ENCODE data around the gene EGF.

EGF gene

DNA sequence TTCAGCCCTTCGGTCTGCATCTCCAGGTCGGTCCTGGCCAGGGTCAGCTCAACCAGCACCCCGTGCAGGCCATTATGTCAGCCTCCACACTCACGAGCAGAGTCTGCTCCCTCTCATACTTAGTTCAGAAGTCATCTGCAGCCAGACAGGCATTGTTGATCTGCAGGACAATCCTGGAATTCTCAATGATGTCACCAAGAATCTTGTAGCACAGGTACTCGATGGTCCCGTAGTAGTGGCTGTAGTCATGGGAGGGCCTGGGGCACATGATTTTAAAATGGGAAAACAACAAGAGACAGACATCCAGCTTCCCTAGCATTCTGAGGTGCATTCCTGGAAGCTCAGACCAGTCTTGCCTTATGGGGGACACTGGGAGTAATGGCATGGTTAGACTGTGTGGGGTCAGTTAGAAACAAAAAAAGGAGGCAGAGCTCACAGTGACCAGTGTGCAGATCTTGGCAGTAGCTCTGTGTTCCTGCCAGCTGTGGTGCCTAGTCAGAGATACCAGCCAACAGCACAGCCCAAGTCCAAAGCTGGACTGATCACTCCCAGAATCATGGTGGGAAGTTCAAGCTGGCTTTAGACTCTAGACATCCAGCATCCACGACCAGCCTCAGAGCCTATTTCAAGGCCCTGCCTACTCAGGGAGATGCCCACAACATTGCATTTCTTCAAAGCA lies 32.9 kb upstream of the EGF start:
- TF ChIP-seq ZNF565 (CRISPR knock-in tag; conservative IDR thresholded peaks at IDR 0.05; ENCODE audit: low read depth) = no peak
- TF ChIP-seq, protein P1, sequence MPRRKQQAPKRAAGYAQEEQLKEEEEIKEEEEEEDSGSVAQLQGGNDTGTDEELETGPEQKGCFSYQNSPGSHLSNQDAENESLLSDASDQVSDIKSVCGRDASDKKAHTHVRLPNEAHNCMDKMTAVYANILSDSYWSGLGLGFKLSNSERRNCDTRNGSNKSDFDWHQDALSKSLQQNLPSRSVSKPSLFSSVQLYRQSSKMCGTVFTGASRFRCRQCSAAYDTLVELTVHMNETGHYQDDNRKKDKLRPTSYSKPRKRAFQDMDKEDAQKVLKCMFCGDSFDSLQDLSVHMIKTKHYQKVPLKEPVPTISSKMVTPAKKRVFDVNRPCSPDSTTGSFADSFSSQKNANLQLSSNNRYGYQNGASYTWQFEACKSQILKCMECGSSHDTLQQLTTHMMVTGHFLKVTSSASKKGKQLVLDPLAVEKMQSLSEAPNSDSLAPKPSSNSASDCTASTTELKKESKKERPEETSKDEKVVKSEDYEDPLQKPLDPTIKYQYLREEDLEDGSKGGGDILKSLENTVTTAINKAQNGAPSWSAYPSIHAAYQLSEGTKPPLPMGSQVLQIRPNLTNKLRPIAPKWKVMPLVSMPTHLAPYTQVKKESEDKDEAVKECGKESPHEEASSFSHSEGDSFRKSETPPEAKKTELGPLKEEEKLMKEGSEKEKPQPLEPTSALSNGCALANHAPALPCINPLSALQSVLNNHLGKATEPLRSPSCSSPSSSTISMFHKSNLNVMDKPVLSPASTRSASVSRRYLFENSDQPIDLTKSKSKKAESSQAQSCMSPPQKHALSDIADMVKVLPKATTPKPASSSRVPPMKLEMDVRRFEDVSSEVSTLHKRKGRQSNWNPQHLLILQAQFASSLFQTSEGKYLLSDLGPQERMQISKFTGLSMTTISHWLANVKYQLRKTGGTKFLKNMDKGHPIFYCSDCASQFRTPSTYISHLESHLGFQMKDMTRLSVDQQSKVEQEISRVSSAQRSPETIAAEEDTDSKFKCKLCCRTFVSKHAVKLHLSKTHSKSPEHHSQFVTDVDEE (CRISPR knock-in tag; IDR thresholded peaks at IDR 0.05) = no peak
- TF ChIP-seq, protein P2, sequence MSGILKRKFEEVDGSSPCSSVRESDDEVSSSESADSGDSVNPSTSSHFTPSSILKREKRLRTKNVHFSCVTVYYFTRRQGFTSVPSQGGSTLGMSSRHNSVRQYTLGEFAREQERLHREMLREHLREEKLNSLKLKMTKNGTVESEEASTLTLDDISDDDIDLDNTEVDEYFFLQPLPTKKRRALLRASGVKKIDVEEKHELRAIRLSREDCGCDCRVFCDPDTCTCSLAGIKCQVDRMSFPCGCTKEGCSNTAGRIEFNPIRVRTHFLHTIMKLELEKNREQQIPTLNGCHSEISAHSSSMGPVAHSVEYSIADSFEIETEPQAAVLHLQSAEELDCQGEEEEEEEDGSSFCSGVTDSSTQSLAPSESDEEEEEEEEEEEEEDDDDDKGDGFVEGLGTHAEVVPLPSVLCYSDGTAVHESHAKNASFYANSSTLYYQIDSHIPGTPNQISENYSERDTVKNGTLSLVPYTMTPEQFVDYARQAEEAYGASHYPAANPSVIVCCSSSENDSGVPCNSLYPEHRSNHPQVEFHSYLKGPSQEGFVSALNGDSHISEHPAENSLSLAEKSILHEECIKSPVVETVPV (CRISPR knock-in tag; IDR thresholded peaks at IDR 0.05) = no peak

DNA sequence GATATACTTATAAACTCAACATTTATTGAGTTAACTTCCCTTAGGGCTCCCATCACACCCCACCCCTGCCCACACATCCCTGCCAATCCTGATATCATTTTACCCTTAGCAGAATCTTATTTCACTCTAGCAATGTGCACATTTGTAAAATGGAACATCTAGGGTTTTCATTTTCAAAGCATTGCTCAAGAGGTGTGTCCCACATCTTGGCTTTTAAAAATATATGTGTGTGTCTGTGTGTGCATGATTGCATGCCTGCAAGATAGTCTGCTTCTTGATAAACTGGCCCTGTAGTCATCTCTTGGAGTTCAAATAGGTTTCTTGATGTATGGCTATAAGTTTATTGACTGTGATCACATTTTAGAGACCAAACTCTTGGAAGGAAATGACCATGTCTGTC lies 26.4 kb upstream of the EGF start:
- no peak for TF ChIP-seq SNAI2 (CRISPR knock-in tag; IDR thresholded peaks at IDR 0.05)
- no peak for TF ChIP-seq BACH2 (CRISPR knock-in tag; IDR thresholded peaks at IDR 0.05; ENCODE audit: borderline replicate concordance)
- TF ChIP-seq PPARA (CRISPR knock-in tag; IDR thresholded peaks at IDR 0.05; ENCODE audit: borderline replicate concordance) = no peak
- no peak for TF ChIP-seq ZC3H10 (CRISPR knock-in tag; IDR thresholded peaks at IDR 0.05)
- TF ChIP-seq ZFP30 (CRISPR knock-in tag; IDR thresholded peaks at IDR 0.05) = no peak
- TF ChIP-seq ISL1 (CRISPR knock-in tag; IDR thresholded peaks at IDR 0.05) = no peak
- TF ChIP-seq TOX (CRISPR knock-in tag; IDR thresholded peaks at IDR 0.05; ENCODE audit: borderline replicate concordance) = no peak
- TF ChIP-seq ZNF8 (CRISPR knock-in tag; IDR thresholded peaks at IDR 0.05) = no peak
- TF ChIP-seq, protein P1 (CRISPR knock-in tag; IDR thresholded peaks at IDR 0.05) = no peak
- TF ChIP-seq, protein P3, sequence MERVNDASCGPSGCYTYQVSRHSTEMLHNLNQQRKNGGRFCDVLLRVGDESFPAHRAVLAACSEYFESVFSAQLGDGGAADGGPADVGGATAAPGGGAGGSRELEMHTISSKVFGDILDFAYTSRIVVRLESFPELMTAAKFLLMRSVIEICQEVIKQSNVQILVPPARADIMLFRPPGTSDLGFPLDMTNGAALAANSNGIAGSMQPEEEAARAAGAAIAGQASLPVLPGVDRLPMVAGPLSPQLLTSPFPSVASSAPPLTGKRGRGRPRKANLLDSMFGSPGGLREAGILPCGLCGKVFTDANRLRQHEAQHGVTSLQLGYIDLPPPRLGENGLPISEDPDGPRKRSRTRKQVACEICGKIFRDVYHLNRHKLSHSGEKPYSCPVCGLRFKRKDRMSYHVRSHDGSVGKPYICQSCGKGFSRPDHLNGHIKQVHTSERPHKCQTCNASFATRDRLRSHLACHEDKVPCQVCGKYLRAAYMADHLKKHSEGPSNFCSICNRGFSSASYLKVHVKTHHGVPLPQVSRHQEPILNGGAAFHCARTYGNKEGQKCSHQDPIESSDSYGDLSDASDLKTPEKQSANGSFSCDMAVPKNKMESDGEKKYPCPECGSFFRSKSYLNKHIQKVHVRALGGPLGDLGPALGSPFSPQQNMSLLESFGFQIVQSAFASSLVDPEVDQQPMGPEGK (CRISPR knock-in tag; IDR thresholded peaks at IDR 0.05; ENCODE audit: borderline replicate concordance) = no peak
- TF ChIP-seq, protein P2 (CRISPR knock-in tag; IDR thresholded peaks at IDR 0.05) = no peak
- no peak for TF ChIP-seq OSR1 (CRISPR knock-in tag; IDR thresholded peaks at IDR 0.05)
- no peak for TF ChIP-seq ESRRG (CRISPR knock-in tag; IDR thresholded peaks at IDR 0.05)
- no peak for TF ChIP-seq ZNF70 (CRISPR knock-in tag; IDR thresholded peaks at IDR 0.05)
- TF ChIP-seq TCF4 (CRISPR knock-in tag; IDR thresholded peaks at IDR 0.05; ENCODE audit: borderline replicate concordance) = no peak
- TF ChIP-seq CSDC2 (CRISPR knock-in tag; IDR thresholded peaks at IDR 0.05) = no peak
- TF ChIP-seq, protein P4, sequence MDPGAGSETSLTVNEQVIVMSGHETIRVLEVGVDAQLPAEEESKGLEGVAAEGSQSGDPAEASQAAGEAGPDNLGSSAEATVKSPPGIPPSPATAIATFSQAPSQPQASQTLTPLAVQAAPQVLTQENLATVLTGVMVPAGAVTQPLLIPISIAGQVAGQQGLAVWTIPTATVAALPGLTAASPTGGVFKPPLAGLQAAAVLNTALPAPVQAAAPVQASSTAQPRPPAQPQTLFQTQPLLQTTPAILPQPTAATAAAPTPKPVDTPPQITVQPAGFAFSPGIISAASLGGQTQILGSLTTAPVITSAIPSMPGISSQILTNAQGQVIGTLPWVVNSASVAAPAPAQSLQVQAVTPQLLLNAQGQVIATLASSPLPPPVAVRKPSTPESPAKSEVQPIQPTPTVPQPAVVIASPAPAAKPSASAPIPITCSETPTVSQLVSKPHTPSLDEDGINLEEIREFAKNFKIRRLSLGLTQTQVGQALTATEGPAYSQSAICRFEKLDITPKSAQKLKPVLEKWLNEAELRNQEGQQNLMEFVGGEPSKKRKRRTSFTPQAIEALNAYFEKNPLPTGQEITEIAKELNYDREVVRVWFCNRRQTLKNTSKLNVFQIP (CRISPR knock-in tag; IDR thresholded peaks at IDR 0.05; ENCODE audit: borderline replicate concordance, low read depth) = no peak
- ATAC-seq = no peak

More for the DNA sequence above, 32.9 kb upstream of the EGF start:
- ATAC-seq = no peak

Measured in SK-N-SH treated with all-trans-retinoic acid at 6 μM for 48 hours (cell line).